ENCODE results near the gene ANKK1.

The ANKK1 gene

DNA sequence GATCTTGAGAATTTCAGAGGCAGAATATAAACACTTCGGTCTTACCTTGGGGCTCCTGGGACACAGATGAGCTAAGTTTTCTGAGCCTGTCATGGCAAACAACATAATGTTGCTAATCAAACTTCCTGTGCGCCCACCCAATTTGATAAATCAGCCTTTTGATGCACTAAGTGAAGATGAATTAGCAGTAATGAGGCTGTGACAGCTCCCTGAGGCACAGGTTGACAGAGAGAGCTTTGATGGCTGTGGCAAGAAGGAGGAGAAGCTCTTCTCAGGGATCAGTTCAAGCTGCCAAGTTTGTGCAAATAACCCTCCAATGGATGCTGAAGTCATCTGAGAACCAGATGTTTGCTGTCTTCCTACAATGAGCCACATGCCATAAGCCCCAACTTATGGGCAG, 53.2 kb downstream of the ANKK1 start:
- DNase-seq (ENCODE audit: insufficient read length, low spot score), result no peak
- no peak for FAIRE-seq
- TF ChIP-seq POLR2A (IDR thresholded peaks at IDR 0.05; ENCODE audit: low read depth, low read length), result no peak

DNA sequence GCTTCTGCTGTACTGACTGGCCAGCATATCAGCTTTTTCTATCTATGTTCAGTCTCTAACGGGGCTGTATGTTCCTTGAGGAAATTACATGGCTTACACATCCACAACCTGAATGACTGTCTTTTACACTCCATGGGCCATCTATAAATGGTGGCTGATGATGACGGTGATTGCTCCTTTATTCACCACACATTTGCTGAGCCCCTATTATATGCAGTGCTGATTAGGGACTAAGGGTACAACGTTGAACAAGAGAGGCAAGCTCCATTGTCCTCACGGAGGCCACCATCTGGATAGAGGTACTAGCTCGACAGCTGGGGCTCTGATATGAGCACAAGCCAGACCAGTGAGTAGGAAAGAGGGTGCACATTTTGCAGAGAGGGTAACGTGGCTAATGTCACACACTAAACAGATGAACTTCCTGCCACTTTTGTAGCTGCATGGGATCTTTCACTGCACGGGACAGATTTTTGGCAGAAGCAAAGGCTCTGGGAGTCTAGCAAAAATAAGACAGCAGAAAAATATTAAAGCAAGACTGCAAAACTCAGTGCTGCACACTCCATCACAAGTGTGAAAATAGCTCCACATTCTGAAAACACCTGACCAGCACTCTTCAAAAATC, 57.0 kb downstream of the ANKK1 start:
- DNase-seq (ENCODE audit: insufficient read length, low spot score) (no peak), FAIRE-seq (no peak)
- no peak for TF ChIP-seq POLR2A (IDR thresholded peaks at IDR 0.05; ENCODE audit: low read depth, low read length)

DNA sequence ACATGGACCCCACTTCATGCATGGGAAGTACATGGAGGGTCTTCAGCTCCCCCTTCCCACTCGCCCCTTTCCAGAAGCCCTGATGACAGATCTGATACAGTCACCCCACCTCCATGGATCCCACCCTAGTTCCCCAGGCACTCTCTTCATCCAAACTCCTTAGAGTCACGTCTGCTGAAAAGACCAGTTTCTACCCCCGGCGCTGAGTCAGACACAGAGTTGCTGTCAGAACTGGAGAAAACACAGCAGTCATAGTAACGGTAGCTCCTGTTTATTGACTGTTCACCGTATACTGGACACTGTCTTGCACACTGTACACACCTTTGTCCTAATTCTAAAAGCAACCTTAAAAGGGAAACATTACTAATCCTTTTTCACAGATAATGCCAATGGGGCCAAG, 58.5 kb downstream of the ANKK1 start:
- FAIRE-seq (no peak), DNase-seq (ENCODE audit: insufficient read length, low spot score) (no peak)
- TF ChIP-seq POLR2A (IDR thresholded peaks at IDR 0.05; ENCODE audit: low read depth, low read length), result no peak

DNA sequence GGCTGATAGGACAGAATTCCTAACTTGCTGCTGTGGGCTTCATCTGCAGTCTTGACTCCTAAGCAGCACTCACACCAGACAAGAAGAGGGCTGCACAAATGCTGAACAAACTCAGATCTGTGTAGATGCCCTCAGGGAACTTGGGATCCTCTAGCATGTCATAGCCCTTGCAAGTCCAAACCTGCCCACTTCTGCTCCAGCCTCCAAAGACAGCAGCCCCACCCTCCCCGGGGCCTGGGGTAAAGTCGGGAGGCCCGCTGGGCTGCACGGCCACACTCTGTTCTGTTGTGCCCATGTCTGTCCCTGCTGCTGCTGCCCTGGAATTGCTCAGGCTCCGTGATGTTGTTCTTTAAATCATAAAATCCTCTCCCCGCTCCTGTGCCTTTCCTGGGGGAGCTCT, 59.4 kb downstream of the ANKK1 start:
- TF ChIP-seq POLR2A (IDR thresholded peaks at IDR 0.05; ENCODE audit: low read depth, low read length), result no peak
- DNase-seq (ENCODE audit: insufficient read length, low spot score), result no peak
- no peak for FAIRE-seq

DNA sequence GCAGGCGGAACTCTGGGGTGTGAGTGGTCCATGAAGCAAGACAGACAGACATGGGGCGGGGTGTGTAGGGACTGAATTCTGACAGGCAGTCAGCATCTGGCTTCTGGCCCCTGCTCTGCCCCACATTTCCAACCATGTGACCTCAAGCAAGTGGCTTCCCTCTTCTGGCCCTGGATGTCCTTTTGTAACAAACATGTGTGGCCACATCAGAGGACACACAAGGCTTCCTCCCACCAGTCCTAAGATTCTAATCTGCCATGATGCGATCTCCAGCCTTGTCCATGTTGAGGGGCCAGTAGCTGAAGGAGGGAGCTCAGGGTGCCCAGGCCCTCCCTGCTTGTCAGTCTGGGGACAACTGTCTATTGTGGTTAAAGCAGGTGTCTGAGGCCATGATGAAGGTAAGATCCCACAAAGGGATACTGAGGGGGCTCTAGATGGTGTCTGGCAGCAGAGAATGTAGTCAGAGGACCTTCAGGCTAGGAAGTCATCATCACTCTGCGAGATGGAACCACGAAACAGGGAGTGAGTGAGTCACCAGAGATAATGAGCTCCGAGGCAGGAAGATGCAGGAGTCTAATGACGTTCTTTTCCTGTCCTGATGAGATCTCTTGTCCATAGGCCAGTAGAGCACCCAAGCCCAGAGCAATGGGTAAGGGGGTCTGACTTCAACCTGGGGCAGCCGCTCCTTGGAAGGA, 60.2 kb downstream of the ANKK1 start:
- FAIRE-seq (peak; percentile 85), DNase-seq (ENCODE audit: insufficient read length, low spot score) (peak; percentile 55)

DNA sequence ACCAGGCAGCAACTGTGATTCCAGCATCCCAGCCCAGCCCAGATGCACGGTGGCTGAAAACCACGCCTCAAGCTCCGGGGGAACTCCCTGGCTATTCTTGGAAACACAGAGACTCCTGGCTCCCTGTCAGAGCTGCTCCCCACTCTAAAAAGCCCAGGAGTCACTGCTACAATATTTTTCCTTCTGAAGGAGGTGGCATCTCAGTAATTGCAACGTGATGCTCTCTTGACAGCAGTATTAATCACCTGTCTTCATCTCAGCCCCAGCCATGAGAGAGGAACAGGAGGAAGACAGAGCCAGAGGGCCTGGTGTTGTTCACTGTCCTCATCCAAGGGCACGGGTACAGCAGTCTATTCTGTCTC, 60.7 kb downstream of the ANKK1 start:
- no peak for TF ChIP-seq POLR2A (IDR thresholded peaks at IDR 0.05; ENCODE audit: low read depth, low read length)
- no peak for FAIRE-seq
- peak; percentile 28 for DNase-seq (ENCODE audit: insufficient read length, low spot score)

More for the DNA sequence above, 60.2 kb downstream of the ANKK1 start:
- no peak for TF ChIP-seq POLR2A (IDR thresholded peaks at IDR 0.05; ENCODE audit: low read depth, low read length)

DNA sequence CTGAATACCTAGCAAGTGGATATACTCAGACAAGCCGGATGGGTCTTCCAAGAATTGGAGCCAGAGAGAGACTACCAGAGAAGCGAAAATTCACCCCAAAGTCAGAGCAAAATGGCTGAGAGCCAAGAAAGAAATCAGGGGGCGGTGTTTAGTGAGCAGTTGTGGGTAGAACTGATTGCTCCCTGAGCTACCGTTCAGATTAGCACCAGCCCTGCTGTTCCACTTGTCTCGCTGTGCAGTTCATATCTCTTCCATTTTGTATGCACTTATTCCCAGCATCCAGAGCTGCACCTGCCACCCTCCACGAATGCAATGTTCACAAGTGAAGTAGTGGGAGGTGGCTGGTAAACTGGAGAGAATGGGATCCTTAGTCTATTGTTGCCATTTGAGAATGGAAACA, 62.2 kb downstream of the ANKK1 start:
- DNase-seq (ENCODE audit: insufficient read length, low spot score), result no peak
- FAIRE-seq, result no peak
- no peak for TF ChIP-seq POLR2A (IDR thresholded peaks at IDR 0.05; ENCODE audit: low read depth, low read length)
